GM23338 (cell line): ENCODE data around the gene MED27. TPM values are rescaled to one million over a fixed set of nuclear protein-coding genes. Genes with fewer than 3 reads are reported as not detected.

ENCODE experiments used
- ATAC-seq: fragments of 200-7000 bp; cut with Tn5 transposase; 3 replicates; pipeline ENCODE4 v1.9.1; 2020
- DNase-seq: peaks from one replicate; pipeline ENCODE4 v3.0.0-alpha.2; 2015; ENCODE audit warnings: low spot score
- H2AFZ ChIP-seq: fragments of 200-600 bp; sonication (generic); 2 replicates; pipeline ENCODE4 v1.8.0; 2016; ENCODE audit warnings: antibody characterized with exemption, mild to moderate bottlenecking, moderate library complexity
- H3F3A ChIP-seq: fragments of 200-600 bp; sonication (generic); replicated peaks from 2 replicates; pipeline ENCODE4 v1.8.0; 2017; ENCODE audit warnings: antibody characterized with exemption, mixed run types, low read depth
- H3K27ac ChIP-seq: fragments of 200-600 bp; sonication (generic); 2 replicates; pipeline ENCODE4 v1.6.1; 2016; ENCODE audit warnings: low read depth
- H3K27me3 ChIP-seq: fragments of 200-600 bp; sonication (generic); 2 replicates; pipeline ENCODE4 v1.8.0; 2016; ENCODE audit warnings: mild to moderate bottlenecking, mixed run types, moderate library complexity; ENCODE audit not compliant: insufficient read depth
- H3K36me3 ChIP-seq: fragments of 200-600 bp; sonication (generic); 2 replicates; pipeline ENCODE4 v1.8.0; 2016; ENCODE audit warnings: mild to moderate bottlenecking; ENCODE audit not compliant: insufficient read depth
- H3K4me1 ChIP-seq: fragments of 200-600 bp; sonication (generic); 2 replicates; pipeline ENCODE4 v1.8.0; 2016; ENCODE audit warnings: mild to moderate bottlenecking, moderate library complexity; ENCODE audit not compliant: insufficient read depth
- H3K4me2 ChIP-seq: fragments of 200-600 bp; sonication (generic); 2 replicates; pipeline ENCODE4 v1.7.1; 2017; ENCODE audit warnings: mixed run types
- H3K4me3 ChIP-seq: fragments of 200-600 bp; sonication (generic); 2 replicates; pipeline ENCODE4 v1.6.1; 2016; ENCODE audit warnings: mixed run types
- H3K79me2 ChIP-seq: fragments of 200-600 bp; sonication (generic); replicated peaks from 2 replicates; pipeline ENCODE4 v1.8.0; 2017; ENCODE audit warnings: mild to moderate bottlenecking; ENCODE audit not compliant: insufficient read depth
- H3K9me2 ChIP-seq: fragments of 200-600 bp; sonication (generic); 2 replicates; pipeline ENCODE4 v1.8.0; 2017; ENCODE audit not compliant: insufficient read depth
- H4K20me1 ChIP-seq: fragments of 200-600 bp; sonication (generic); replicated peaks from 2 replicates; pipeline ENCODE4 v1.8.0; 2017; ENCODE audit warnings: mild to moderate bottlenecking; ENCODE audit not compliant: insufficient read depth
- H3K27ac Mint-ChIP-seq: 2 replicates; pipeline ENCODE4 v1.8.0; 2020; ENCODE audit warnings: inconsistent platforms, mild to moderate bottlenecking, moderate library complexity, mixed read lengths
- H3K27me3 Mint-ChIP-seq: 3 replicates; pipeline ENCODE4 v1.8.0; 2022; ENCODE audit warnings: low read depth, mild to moderate bottlenecking, moderate library complexity, mixed read lengths, inconsistent platforms; ENCODE audit not compliant: insufficient read depth, poor library complexity
- H3K36me3 Mint-ChIP-seq: 3 replicates; pipeline ENCODE4 v1.8.0; 2021; ENCODE audit warnings: low read depth, mild to moderate bottlenecking, inconsistent platforms, moderate library complexity, mixed read lengths
- H3K4me1 Mint-ChIP-seq: 3 replicates; pipeline ENCODE4 v1.8.0; 2020; ENCODE audit warnings: mild to moderate bottlenecking, inconsistent platforms, mixed read lengths
- H3K4me3 Mint-ChIP-seq: 3 replicates; pipeline ENCODE4 v1.8.0; 2021; ENCODE audit warnings: moderate library complexity, mild to moderate bottlenecking, inconsistent platforms, mixed read lengths
- H3K9me3 Mint-ChIP-seq: 3 replicates; pipeline ENCODE4 v1.8.0; 2020; ENCODE audit warnings: moderate library complexity, mild to moderate bottlenecking, inconsistent platforms, mixed read lengths
- CREB1 ChIP-seq: fragments of 250-450 bp; sonication (Bioruptor Pico); IDR thresholded peaks from 2 replicates; pipeline ENCODE4 v1.5.0; 2020; ENCODE audit warnings: low read depth, mild to moderate bottlenecking, moderate library complexity
- EZH2phosphoT487 ChIP-seq: fragments of 200-600 bp; sonication (generic); IDR thresholded peaks from one replicate; pipeline ENCODE4 v1.8.1; 2018; ENCODE audit warnings: antibody characterized with exemption; ENCODE audit not compliant: unreplicated experiment
- JUNB ChIP-seq: IDR thresholded peaks from one replicate; pipeline ENCODE4 v1.6.1; 2016; ENCODE audit warnings: antibody characterized with exemption; ENCODE audit not compliant: unreplicated experiment
- STAT1 ChIP-seq: IDR thresholded peaks from one replicate; pipeline ENCODE4 v1.6.1; 2016; ENCODE audit warnings: antibody characterized with exemption; ENCODE audit not compliant: unreplicated experiment
- ZNF114 ChIP-seq: fragments of 250-450 bp; sonication (Bioruptor Pico); IDR thresholded peaks from 2 replicates; pipeline ENCODE4 v1.5.0; 2020; ENCODE audit warnings: mild to moderate bottlenecking, moderate library complexity
- polyA plus RNA-seq: library from polyadenylated mRNA; unstranded; fragments of >200 nt; fragmentation: Nextera tagmentation; extraction: Ambion mirVana; gene quantifications from 2 replicates; pipeline ENCODE4 v1.2.1, GENCODE V29; 2016
- total RNA-seq: library from RNA; depleted of rRNA; stranded (reverse); fragments of >200 nt; shearing (Covaris generic); gene quantifications from 2 replicates; pipeline ENCODE4 v1.2.3, GENCODE V29; 2014
- TF ChIP-seq, protein P1 (sequence below): IDR thresholded peaks from 2 replicates; pipeline ENCODE4 v1.6.1; 2016; ENCODE audit warnings: antibody characterized with exemption
- TF ChIP-seq, protein P2 (sequence below), 2 experiments: fragments of 200-600 bp in 1 of 2; sonication (generic) in 1 of 2; conservative IDR thresholded peaks; 2 replicates each; pipeline versions ENCODE4 v1.5.1 to v1.6.1; 2016 to 2017; ENCODE audit warnings: antibody characterized with exemption in 2 of 2, low read depth in 2 of 2, mild to moderate bottlenecking in 2 of 2, moderate library complexity in 1 of 2
- TF ChIP-seq, protein P3 (sequence below): IDR thresholded peaks from one replicate; pipeline ENCODE4 v1.6.1; 2018; ENCODE audit warnings: antibody characterized with exemption; ENCODE audit not compliant: unreplicated experiment

The MED27 gene
- total and polyA plus RNA-seq, 2 experiments from 2014 or later, result 30.6 to 35.0 TPM

DNA sequence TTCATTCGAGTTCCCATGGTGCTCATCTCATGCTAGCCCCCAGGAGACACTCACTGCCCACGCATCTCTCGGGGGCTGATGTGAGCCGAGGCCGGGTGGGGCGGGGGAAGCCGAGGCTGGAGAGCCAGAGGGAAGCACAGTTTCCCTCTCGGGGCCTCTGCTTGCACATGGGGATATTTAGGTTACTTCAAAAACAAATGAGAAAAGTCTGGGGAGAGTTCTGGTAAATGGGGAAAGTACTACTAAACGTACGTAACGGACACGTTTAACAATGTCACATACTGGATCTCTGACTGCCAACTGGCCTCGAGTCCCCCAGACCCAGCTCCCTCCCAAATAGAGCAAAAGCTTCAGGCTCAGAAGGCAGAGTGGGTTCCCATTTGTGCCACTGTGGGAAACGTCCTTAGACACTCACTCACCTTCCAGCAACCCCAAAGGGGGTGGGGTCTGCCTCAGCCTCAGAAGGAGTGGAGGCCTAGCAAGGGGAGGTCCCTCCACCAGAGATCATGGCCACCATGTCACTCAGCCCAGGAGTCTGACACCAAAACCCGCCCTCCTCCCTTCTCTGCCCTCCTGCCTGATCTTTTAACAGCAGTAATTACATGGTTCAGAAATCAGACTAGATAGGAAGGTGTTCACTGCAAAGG lies 48.3 kb upstream of the MED27 start:
- Histone ChIP-seq H3K27ac (no peak overlapping the region), H4K20me1 (no peaks in the 10 kb centered on the region), H3K4me3 (no peak overlapping the region), H3K9me2 (no peaks in the 10 kb centered on the region), H2AFZ (no peak overlapping the region), H3F3A (no peaks in the 10 kb centered on the region), H3K79me2 (no peaks in the 10 kb centered on the region), H3K4me1 (peaks cover 33% of the 10 kb centered on the region), H3K4me2 (no peak overlapping the region), H3K36me3 (no peaks in the 10 kb centered on the region), H3K27me3 (0 out of 2 replicates have a peak, but pooled peaks cover 7% of the 10 kb centered on the region)
- Mint-ChIP-seq H3K4me3 (no peak overlapping the region; the same call in 2 of the 3 replicates), H3K9me3 (no peaks in the 10 kb centered on the region), H3K27me3 (peaks cover 25% of the 10 kb centered on the region), H3K36me3 (no peaks in the 10 kb centered on the region; the same call in 2 of the 3 replicates), H3K4me1 (peaks cover 50% of the 10 kb centered on the region), H3K27ac (no peak overlapping the region)
- ATAC-seq (no peak), DNase-seq (no peak)
- no peak for TF ChIP-seq STAT1
- TF ChIP-seq, protein P1, sequence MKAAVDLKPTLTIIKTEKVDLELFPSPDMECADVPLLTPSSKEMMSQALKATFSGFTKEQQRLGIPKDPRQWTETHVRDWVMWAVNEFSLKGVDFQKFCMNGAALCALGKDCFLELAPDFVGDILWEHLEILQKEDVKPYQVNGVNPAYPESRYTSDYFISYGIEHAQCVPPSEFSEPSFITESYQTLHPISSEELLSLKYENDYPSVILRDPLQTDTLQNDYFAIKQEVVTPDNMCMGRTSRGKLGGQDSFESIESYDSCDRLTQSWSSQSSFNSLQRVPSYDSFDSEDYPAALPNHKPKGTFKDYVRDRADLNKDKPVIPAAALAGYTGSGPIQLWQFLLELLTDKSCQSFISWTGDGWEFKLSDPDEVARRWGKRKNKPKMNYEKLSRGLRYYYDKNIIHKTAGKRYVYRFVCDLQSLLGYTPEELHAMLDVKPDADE, result no peak
- TF ChIP-seq EZH2phosphoT487, result no peak

DNA sequence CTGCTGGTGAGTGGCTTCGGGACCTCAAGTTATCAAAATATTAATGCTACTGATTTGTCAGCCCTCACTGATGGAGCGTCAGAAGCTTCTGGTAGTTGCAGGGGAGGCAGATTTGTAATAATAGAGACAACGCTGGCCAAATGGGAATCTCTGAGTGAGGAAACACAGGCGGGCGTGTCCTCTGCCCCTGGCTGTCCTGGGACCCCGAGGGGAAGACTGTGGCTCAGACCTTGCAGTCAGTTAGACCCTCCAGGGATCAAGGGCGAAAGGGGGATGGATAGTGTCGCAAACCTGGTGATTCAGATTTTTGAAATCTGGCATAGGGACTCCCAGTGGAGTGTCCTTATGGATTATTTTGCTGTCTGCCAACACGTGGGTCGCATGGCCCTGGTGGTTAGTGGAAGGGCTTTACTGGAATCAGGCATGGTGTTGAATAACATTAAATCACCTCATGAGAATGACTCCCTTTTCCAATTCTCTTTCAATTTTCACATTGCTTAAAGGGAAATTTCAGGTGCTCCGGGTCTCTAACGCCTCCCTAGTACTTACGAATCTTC lies 47.1 kb upstream of the MED27 start:
- H3K4me3 Mint-ChIP-seq, result peak overlapping the region; percentile 49; the same call in 1 of the 3 replicates
- no peaks in the 10 kb centered on the region for H4K20me1 ChIP-seq
- no peaks in the 10 kb centered on the region for H3K36me3 ChIP-seq
- peak overlapping the region; percentile 19; the same call in 1 of the 2 replicates for H2AFZ ChIP-seq
- H3K27me3 Mint-ChIP-seq, result peaks cover 22% of the 10 kb centered on the region
- ATAC-seq, result no peak
- no peak overlapping the region for H3K27ac ChIP-seq
- no peak for DNase-seq
- H3K9me3 Mint-ChIP-seq, result no peaks in the 10 kb centered on the region
- no peak overlapping the region for H3K4me3 ChIP-seq
- H3K79me2 ChIP-seq, result no peaks in the 10 kb centered on the region
- no peaks in the 10 kb centered on the region for H3F3A ChIP-seq
- H3K4me1 Mint-ChIP-seq, result peaks cover 63% of the 10 kb centered on the region
- H3K4me1 ChIP-seq, result peaks cover 43% of the 10 kb centered on the region
- 0 out of 2 replicates have a peak, but pooled peaks cover 7% of the 10 kb centered on the region for H3K27me3 ChIP-seq
- H3K9me2 ChIP-seq, result no peaks in the 10 kb centered on the region
- H3K36me3 Mint-ChIP-seq, result no peaks in the 10 kb centered on the region; the same call in 2 of the 3 replicates
- H3K27ac Mint-ChIP-seq, result no peak overlapping the region
- peak overlapping the region; percentile 70 for H3K4me2 ChIP-seq
- no peak for TF ChIP-seq JUNB
- no peak for TF ChIP-seq STAT1
- TF ChIP-seq EZH2phosphoT487, result no peak
- TF ChIP-seq, protein P1, result no peak
- TF ChIP-seq, protein P2, sequence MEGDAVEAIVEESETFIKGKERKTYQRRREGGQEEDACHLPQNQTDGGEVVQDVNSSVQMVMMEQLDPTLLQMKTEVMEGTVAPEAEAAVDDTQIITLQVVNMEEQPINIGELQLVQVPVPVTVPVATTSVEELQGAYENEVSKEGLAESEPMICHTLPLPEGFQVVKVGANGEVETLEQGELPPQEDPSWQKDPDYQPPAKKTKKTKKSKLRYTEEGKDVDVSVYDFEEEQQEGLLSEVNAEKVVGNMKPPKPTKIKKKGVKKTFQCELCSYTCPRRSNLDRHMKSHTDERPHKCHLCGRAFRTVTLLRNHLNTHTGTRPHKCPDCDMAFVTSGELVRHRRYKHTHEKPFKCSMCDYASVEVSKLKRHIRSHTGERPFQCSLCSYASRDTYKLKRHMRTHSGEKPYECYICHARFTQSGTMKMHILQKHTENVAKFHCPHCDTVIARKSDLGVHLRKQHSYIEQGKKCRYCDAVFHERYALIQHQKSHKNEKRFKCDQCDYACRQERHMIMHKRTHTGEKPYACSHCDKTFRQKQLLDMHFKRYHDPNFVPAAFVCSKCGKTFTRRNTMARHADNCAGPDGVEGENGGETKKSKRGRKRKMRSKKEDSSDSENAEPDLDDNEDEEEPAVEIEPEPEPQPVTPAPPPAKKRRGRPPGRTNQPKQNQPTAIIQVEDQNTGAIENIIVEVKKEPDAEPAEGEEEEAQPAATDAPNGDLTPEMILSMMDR (conservative IDR thresholded peaks at IDR 0.05; ENCODE audit: low read depth in 2 of 2), result no peak
- no peak for TF ChIP-seq CREB1 (CRISPR knock-in tag)
- no peak for TF ChIP-seq ZNF114 (CRISPR knock-in tag)
- TF ChIP-seq, protein P3, sequence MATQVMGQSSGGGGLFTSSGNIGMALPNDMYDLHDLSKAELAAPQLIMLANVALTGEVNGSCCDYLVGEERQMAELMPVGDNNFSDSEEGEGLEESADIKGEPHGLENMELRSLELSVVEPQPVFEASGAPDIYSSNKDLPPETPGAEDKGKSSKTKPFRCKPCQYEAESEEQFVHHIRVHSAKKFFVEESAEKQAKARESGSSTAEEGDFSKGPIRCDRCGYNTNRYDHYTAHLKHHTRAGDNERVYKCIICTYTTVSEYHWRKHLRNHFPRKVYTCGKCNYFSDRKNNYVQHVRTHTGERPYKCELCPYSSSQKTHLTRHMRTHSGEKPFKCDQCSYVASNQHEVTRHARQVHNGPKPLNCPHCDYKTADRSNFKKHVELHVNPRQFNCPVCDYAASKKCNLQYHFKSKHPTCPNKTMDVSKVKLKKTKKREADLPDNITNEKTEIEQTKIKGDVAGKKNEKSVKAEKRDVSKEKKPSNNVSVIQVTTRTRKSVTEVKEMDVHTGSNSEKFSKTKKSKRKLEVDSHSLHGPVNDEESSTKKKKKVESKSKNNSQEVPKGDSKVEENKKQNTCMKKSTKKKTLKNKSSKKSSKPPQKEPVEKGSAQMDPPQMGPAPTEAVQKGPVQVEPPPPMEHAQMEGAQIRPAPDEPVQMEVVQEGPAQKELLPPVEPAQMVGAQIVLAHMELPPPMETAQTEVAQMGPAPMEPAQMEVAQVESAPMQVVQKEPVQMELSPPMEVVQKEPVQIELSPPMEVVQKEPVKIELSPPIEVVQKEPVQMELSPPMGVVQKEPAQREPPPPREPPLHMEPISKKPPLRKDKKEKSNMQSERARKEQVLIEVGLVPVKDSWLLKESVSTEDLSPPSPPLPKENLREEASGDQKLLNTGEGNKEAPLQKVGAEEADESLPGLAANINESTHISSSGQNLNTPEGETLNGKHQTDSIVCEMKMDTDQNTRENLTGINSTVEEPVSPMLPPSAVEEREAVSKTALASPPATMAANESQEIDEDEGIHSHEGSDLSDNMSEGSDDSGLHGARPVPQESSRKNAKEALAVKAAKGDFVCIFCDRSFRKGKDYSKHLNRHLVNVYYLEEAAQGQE, result no peak
